Measurements from ENCODE around the gene DPF3. TPM values are rescaled to one million over a fixed set of nuclear protein-coding genes. Genes with fewer than 3 reads are reported as not detected.

Gene DPF3
- total RNA-seq = 0.99 and 1.3 TPM in 2 replicates

DNA sequence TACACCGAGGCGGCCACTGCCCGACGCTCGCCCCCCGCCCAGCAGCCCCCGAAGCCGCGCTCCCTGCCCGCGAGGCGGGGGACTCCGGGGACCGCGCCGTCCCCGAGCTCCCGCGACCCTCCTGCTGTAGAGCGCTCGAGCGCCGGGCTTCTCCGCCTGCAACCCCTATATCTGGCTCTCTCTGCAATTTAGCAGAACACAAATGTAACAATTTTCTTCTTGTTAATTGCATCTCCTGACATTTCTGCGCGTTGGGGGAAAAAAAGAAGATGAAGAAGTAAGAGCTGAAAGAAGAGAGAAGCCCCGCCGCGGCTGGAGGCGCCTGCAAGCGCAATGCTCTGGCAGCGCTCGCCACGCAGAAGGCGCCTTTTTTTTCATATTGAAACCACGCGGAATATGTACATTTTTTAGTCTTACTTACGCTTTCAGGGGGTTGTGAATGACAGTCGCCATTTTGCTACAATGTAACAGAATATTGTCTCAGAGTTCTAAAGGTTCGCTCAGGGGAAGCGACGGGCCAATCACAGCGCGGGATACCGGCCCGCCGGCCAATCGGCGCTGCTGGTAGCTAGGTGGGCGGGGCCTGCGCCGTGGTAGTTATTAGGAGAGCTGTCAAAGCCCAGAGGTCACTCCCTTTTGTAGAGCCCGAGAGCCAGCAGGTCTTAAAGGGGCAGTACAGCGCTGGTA, at the start of gene DPF3:
Gene DPF3 (minus strand): TSS at position 466 of the 687 bp plus-strand sequence. CDS start 13 bp downstream, at position 453.
- peak; percentile 92 to 97 for DNase-seq (ENCODE audit: low read depth in 2 of 2)

DNA sequence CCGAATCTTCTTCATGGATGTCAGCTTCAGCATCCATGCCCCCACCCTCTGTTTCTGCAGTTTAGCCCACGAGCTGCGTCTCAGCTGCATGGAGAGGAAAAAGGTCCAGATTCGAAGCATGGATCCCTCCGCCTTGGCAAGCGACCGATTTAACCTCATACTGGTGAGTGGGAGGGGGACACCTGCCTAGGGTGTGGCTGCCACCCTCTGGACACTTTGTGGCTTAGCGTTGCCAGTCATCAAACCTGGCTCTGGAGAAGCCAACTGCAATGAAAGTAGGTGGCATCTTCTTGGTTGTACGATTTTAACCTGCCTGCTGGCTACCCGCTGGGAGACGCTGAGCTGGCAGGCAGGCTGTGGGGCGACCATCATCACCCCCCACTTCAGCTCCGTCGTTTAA, 49.0 kb upstream of the DPF3 start:
- DNase-seq (ENCODE audit: low read depth in 2 of 2) = no peak

DNA sequence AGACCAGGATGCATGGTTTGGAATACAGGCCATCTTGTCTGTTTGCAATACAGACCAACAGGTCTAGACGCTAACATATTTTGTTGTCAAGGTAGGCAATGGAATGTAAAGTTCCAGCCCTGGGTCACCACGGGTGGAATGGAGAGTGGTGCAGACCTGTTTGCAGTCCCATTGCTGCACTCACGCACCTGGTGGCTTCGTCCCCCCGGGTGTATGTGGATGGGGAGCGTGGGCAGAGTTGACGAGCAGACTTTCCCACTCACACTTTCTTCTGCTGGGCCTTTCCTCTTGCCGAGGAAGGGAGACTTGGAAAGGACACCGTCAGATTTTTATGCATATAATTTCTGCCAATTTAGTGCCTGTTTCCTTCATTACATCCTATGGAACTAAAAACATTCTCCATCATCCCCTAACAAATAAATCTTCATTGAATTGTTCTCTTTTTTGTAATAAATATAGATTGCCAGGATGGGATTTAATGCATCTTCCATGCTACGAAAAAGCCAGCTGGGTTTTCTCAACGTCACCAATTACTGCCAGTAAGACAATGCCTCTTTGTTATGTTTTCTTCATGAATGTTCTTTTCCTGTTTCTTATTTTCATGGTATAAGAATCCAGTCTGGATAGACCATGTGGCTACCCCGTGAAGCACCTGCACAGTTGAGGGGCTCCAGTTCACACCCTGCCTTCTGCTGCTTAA, 47.5 kb upstream of the DPF3 start:
- no peak for DNase-seq (ENCODE audit: low read depth in 2 of 2)

DNA sequence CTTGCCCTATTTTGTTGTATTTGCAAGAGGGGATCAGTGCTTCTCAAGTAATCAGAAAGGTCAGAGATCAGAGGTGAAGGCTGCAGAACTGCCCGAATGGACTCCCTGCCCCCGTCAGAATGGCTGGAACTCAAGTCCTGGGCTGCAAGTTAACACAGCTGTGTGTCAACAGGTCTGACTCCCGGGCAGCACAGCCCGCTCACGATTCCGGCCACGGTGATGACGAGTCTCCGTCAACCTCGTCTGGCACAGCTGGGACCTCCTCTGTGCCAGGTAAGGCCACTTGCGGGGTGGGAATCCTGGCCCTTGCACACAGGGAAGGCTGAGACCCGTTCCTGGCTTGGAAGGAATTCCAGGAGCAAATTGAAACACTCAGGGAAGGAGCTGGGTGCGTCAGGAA, 45.7 kb upstream of the DPF3 start:
- no peak for DNase-seq (ENCODE audit: low read depth in 2 of 2)

DNA sequence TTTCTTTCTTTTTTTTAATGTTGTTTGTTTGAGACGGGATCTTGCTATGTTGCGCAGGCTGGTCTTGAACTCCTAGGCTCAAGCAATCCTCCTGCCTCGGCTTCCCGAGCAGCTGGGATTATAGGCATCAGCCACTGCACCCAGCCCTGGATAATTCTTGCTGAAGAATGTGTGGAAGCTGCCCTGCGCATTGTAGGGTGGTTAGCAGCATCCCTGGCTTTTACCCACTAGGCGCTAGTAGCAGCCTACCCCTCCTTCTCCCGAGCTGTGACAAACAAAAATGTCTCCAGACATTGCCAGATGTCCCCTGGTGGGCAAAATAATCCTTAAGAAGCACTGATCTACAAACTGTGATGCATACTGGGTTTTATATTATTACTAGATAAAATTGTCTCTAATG, 39.0 kb upstream of the DPF3 start:
- DNase-seq (ENCODE audit: low read depth in 2 of 2) = no peak

DNA sequence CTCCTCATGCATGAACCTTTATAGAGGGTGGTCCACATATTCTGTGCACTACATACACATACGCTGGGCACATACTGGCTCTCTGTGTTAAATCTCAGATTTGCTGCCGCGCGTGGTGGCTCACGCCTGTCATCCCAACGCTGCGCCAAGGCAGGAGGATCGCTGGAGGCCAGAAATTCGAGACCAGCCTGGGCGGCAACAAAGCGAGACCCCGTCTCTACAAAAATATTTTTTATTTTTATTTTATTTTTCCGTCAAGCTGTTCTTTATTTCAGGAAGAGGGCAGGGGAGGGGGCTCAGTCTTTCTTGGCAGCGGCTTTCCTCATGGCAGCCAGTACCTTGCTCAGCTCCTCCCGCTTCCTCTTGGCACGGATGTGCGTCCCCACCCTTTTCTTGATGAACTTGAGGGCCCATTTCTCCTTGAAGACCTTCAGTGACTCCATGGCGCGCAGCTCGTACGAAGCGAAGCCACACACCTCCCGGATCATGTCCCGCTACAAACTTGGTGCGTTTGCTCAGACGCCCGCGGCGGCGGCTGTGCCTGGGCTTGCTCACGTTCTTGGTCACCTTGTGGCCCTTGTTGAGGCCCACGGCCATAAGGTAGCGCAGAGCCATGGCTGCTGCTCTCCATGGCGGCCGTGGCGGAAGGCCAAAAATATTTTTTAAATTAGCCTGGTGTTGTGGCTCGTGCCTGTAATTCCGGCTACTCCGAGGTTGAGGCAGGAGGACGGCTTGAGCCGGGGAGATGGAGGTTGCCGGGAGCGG, 35.6 kb upstream of the DPF3 start:
- DNase-seq (ENCODE audit: low read depth in 2 of 2) = no peak

DNA sequence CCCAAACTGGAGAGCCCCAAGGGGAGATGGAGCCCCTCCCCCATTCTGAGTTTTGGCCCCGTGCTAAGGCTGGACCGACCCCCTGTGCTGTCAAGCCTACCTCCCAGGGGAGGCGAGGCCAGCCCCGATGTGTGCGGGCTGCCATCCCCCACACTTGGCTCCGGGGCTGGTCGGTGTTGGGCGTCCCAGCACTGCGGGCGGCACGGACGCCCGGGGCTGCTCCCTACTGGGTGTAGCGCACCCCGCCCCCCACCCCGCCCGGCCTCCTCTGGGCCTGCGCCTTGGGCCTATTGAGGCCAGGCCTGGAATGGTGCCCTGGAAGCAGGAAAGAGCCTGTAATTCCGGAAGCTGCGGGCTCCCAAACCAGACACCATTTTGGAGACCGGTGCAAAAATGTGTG, 35.0 kb upstream of the DPF3 start:
- no peak for DNase-seq (ENCODE audit: low read depth in 2 of 2)

DNA sequence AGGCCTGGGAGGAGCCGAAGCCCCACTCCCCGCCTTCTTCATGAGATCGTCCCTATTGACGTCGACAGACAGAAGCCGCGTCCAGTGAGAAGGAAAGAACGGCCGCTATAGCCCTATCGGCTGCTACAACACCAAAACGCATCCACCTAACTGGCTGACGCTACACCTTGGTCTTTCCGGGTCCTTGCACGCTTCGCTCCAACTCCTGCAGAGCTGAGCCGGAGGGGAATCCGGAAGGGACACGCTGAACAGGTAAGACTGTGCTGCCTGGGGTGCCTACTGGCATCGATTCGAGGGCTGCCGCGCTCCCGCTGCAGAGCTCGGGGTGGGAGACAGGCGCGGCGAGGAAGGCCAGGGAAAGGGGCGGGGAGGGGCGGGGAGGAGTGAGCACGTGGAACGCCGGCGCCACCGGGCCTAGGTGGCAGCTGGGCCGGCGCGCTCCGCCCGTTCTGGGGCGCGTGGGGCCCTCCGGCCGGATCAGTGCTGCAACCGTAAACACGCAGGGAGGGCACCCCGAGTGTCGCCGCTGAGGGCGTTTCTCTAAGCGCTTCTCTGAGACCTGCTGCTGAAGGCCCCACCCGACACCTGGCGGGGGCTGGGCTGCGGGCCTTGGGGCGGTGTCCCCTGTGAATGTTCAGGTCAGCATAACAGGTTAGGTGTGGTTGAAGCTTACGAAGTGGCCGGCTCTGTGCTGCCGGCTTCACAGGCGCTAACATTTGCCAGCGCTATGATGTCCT, 32.6 kb upstream of the DPF3 start, which contains the start of gene DCAF4:
Gene DCAF4 (plus strand): TSS at position 173 of the 737 bp plus-strand sequence. CDS start 11,515 bp downstream, outside the sequence.
- peak; percentile 98 for DNase-seq (ENCODE audit: low read depth in 2 of 2)

DNA sequence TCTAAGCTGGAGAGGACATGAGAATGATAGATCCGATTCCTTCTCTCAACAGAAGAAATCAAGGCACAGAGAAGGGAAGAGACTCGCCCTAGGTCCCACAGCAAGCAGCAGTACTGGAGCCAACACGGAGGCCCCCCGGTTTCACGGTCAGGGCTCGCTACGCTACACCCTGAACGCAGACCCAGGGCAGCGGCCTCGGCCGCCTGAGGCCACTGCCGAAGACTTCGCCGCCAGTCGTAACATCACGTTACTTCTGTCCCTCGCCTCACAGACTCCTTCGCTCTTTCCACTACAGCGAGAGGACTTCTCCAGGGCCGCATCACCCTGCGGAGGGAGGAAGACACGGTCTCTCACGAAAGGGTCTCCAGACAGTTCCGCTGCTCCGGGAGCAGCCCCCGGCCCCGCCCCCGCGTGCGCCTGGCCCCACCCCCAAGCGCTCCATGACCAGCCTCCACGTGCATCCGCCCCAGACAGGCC, 32.0 kb upstream of the DPF3 start:
- DNase-seq (ENCODE audit: low read depth in 2 of 2) = no peak

DNA sequence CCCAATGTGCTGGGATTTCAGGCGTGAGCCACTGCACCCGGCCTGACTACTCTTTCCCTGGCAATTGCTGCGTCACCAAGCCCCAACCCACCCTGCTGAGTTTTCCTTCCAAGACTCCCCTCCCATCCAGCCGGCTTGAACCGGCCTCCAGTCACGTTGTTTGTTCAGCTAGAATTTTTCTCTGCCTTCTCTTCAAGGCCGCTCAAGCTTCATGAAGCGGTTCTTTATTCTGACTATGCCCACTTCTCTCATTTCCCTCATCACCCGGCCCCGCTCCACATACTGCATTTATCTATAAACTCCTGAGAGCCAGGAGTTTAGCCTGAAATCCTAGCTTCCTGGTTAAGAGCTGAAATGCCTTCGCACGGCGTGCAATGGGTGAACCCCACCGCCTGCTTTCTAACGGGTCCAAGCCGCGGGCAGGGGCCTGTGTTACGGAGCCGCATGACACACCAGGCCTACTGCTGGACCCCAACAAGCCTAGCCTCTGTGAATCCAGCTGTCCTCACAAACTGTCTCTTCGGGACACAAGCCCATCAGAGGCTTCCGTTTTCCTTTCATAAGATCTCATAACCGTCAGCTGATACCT, 31.4 kb upstream of the DPF3 start:
- DNase-seq (ENCODE audit: low read depth in 2 of 2) = peak in 1 of 2 donors; percentile 8

DNA sequence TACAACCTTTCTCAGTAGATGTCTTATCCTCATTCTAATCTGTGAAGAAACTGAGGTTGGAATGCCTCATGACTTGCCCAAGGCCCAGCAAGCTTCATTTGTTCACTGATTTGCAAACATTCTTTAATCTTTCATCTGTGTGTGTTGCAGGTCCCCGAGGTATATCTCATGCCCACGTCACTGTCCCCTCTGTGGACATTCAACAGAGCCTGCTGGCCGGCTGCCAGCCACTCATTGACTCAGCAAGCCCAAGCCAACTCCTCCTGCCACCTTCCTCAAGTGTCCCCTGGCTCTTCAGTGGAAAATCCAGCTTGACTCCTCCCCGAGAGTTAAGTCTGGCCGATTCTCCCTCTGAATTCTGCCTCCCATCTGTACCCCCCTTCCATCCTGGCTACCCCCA, 30.4 kb upstream of the DPF3 start:
- no peak for DNase-seq (ENCODE audit: low read depth in 2 of 2)

DNA sequence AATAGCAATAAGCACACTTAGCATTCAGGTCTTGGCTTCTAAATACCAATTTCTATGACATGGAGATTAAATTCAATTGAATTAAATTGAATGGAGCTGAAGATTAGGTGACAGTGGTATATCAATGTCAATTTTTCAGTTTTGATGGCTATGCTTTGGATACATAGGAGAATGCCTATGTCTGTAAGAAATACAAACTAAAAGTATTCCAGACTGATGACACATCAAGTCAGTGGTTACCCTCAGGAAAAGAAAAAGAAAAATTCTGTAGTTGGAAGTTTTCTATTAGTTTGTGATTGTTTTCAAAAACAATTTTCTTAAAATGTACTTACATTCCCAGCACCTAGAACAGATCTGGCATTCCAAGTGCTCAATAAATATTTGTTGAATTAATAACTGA, 27.5 kb upstream of the DPF3 start:
- no peak for DNase-seq (ENCODE audit: low read depth in 2 of 2)

DNA sequence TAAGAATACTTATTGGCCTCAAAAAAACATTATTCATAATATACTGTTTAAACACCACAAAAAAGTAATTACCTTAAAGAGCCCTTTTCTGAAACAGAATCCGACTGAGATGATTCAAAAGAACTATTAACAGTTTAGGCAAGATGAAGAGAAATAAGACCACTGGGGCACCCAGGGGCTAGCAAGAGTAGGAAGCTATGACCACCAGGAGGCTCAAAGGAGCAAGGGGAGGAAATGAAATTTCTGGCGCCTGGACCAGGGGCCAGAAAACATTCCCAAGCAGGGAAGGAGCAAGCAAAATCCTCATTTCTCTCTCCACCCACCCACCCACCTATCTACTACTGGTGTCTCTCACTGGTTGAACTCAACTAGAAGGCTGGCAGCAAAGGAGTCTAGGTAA, 26.1 kb upstream of the DPF3 start:
- DNase-seq (ENCODE audit: low read depth in 2 of 2) = no peak

DNA sequence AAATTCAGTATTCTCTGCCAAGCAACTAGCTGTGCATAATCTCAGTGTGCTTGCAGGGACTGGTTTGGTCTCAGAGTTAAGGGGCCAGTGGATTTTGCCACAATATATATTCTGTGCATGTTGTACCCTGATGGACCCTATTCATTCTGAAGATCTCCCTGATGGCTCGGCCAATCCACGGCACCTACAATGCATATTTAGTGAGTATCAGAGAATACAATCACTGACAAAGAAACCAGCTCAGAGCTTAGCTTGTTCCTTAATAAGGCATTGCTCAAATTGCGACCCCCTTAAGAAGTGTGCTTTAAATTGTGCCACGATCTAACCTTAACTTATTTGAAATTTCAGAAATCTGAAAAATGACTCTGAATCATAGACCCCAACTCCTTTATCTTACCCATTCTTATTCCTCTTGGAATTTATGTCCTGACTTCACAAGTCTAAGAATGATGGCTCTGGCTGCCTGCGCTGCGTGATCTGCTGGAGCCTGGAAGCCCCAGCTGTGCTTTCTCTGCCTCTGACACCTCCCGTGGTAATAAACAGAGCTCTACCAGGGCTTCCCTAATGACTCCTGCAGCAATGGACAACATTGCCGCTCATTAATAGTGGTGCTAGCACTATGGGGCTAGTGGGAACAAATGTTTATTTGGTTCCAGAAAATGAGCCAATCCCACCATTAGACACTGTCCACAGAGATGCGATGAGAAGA, 23.3 kb upstream of the DPF3 start:
- DNase-seq (ENCODE audit: low read depth in 2 of 2) = no peak

DNA sequence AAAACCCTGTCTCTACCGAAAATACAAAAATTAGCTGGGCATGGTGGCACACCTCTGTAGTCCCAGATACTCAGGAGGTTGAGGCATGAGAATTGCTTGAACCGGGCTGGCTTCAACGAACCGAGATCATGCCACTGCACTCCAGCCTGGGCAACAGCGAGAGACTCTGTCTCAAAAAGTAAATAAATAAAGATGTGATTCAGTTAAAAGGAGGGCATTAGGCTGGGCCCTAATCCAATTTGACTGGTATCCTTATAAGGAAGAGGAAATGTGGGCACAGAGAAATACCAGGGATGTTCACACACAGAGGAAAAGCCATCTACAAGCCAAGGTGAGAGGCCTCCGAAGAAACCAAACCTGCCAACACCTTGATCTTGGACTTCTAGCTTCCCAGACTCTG, 22.3 kb upstream of the DPF3 start:
- DNase-seq (ENCODE audit: low read depth in 2 of 2) = no peak

DNA sequence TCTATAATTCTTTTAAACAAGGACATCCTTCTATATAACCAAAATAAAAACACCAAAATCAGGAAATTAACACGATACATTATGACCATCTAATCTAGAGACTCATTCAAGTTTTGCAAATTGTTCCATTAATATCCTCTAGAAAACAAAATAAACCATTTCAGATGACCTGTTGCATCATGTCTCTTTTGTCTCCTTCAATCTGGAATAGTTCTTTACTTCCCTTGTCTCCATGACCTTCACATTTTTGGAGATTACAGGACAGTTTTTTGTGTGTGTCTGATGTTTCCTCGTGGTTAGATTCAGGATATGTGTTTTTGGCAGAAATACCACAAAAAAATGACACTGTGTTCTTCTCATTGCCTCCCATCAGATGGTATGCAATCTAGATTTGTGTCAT, 19.9 kb upstream of the DPF3 start:
- DNase-seq (ENCODE audit: low read depth in 2 of 2) = no peak

DNA sequence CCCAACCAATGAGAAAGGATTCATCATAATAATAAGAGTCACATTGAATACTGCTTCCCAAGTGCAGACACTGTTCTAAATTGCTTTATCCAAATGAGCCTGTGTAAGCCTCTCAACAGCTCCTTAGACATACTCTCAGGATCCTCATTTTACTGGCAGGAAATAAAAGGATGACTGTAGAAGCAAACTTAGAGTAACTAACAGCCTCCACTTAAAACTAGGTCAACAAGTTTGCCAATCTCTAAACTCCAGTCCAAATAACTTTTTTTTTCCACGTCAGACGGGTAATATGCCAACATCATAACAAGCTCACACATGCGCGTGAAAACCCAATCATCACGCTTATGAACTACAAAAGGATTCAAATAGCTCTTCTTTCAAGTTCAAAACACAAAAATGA, 15.3 kb upstream of the DPF3 start:
- no peak for DNase-seq (ENCODE audit: low read depth in 2 of 2)

DNA sequence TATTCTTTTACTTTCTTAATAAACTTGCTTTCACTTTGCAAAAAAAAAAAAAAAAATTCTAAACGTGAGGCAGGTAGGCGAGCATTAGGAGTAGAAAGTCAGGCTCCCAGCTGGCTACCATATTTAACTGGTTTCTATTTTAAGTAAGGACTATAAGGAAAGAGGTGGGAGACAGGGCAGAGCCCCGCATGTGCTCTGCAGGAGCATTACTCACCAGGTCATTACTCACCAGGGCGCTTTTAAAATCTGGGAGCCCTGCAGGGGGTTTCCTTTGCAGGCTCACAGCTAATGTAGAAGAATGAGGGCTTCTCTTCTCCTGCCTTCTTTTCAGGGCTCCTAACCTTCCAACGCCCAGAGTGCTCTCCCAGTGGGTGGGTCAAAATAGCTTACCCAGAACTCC, 14.0 kb upstream of the DPF3 start:
- DNase-seq (ENCODE audit: low read depth in 2 of 2) = peak in 1 of 2 donors; percentile 58

DNA sequence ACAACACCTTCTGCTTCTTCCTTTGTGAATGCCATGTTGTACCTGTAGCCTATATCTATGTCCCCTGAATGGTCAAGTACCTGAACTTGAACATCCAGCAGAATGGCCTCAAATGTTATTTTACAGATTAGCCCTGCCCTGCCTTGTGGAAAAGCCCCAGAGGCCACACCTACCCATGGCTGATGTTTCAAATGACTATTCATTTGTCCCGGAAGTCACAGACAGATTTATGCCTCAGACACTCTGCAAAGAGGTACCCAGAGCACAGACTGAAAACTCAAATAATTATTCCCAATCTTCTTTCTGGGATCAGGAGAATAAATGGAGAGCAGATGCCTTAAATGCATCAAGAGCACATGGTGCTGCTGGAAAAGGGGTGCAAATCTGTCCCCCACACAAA, 13.0 kb upstream of the DPF3 start:
- peak in 1 of 2 donors; percentile 53 for DNase-seq (ENCODE audit: low read depth in 2 of 2)

DNA sequence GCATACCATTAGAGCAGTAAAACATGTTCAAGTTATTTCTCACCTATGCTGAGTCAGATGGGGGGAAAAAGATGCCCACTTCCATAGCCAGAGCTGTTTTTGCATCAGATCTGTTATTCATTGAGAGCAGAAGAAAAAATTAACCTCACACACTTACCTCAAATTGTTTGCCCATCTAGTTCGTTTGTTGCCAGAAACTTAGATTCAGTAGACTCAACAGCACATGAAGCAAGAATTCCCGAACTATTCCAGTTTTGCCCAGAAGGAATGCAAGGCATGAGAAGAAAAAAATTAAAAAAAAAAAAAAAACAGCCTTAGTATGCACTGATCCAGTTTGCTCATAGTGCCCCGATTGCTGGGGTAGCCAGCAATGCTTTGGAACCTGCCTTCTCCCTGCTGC, 12.4 kb upstream of the DPF3 start:
- no peak for DNase-seq (ENCODE audit: low read depth in 2 of 2)

Data from lung microvascular endothelial cell (primary cell).